GM12864 (cell line): ENCODE results near the gene CCDC184.

ENCODE experiments used
- DNase-seq: peaks from one replicate; pipeline ENCODE4 v3.0.0-alpha.2; 2011; ENCODE audit warnings: low read depth
- H3K4me3 ChIP-seq: 2 replicates; pipeline ENCODE4 v1.5.1; 2011; ENCODE audit warnings: mild to moderate bottlenecking, low read depth, low read length, control low read depth
- CTCF ChIP-seq: IDR thresholded peaks from 2 replicates; pipeline ENCODE4 v1.5.1; 2011; ENCODE audit warnings: low read depth, mild to moderate bottlenecking, moderate library complexity, low read length, control low read depth, inconsistent platforms; ENCODE audit errors: missing control alignments

The CCDC184 gene

GRCh38 chr12:48194799-48195201, 11.4 kb downstream of the CCDC184 start:
- DNase-seq: no peak
- no peak for TF ChIP-seq CTCF
- no peak overlapping the region for H3K4me3 ChIP-seq

GRCh38 chr12:48197549-48197970, 14.1 kb downstream of the CCDC184 start:
- peak overlapping the region; percentile 78 for H3K4me3 ChIP-seq
- DNase-seq: no peak
- TF ChIP-seq CTCF: peak; percentile 36

- peak; percentile 91 for DNase-seq
- TF ChIP-seq CTCF: peak; percentile 7
- H3K4me3 ChIP-seq: peak overlapping the region; percentile 78
These were observed 14.7 kb downstream of the CCDC184 start for GRCh38 chr12:48197971-48198671.

GRCh38 chr12:48198672-48198971, 15.2 kb downstream of the CCDC184 start:
- peak overlapping the region; percentile 78 for H3K4me3 ChIP-seq
- no peak for TF ChIP-seq CTCF
- no peak for DNase-seq

- TF ChIP-seq CTCF: no peak
- H3K4me3 ChIP-seq: peak overlapping the region; percentile 78
- no peak for DNase-seq
These were observed 15.5 kb downstream of the CCDC184 start for GRCh38 chr12:48198985-48199384.

GRCh38 chr12:48199774-48200221, 16.4 kb downstream of the CCDC184 start:
- no peak overlapping the region for H3K4me3 ChIP-seq
- no peak for TF ChIP-seq CTCF
- DNase-seq: no peak

GRCh38 chr12:48201091-48201490, 17.6 kb downstream of the CCDC184 start:
- DNase-seq: no peak
- TF ChIP-seq CTCF: no peak

More at GRCh38 chr12:48201091-48201490, 17.6 kb downstream of the CCDC184 start:
- H3K4me3 ChIP-seq: no peak overlapping the region
